ENCODE data around the gene WBP1. TPM values are rescaled to one million over a fixed set of nuclear protein-coding genes. Genes with fewer than 3 reads are reported as not detected.
"Not testable (repeated sequence)": the region's sequence is repeated elsewhere in the genome, so short reads cannot be mapped to it uniquely, and the experiment has no call there.

WBP1 gene
- polyA plus RNA-seq, 5 donors, result 95.7 to 134 (median 113) TPM

GRCh38 chr2:74424139-74424992 is 33.9 kb upstream of the WBP1 start:
- no peak for DNase-seq

GRCh38 chr2:74424995-74425406 is 33.2 kb upstream of the WBP1 start:
- DNase-seq, result no peak

GRCh38 chr2:74425523-74425922 is 32.7 kb upstream of the WBP1 start:
- DNase-seq, result no peak

GRCh38 chr2:74426181-74426758 is 32.0 kb upstream of the WBP1 start:
- no peak for DNase-seq

- no peak for DNase-seq
Measured at GRCh38 chr2:74427551-74427950, 30.7 kb upstream of the WBP1 start.

GRCh38 chr2:74428675-74429074 is 29.6 kb upstream of the WBP1 start:
- DNase-seq, result no peak

GRCh38 chr2:74429487-74430451 is 28.5 kb upstream of the WBP1 start:
- DNase-seq, result no peak

GRCh38 chr2:74430502-74430901 is 27.7 kb upstream of the WBP1 start:
- no peak for DNase-seq

- DNase-seq, result no peak
Measured at GRCh38 chr2:74436111-74436805, 22.0 kb upstream of the WBP1 start.

GRCh38 chr2:74436848-74437695 is 21.2 kb upstream of the WBP1 start:
- no peak for DNase-seq

- no peak for DNase-seq
Measured at GRCh38 chr2:74438248-74438647, 20.0 kb upstream of the WBP1 start.

- DNase-seq, result no peak
Measured at GRCh38 chr2:74439373-74439772, 18.9 kb upstream of the WBP1 start.

GRCh38 chr2:74439803-74440377 is 18.3 kb upstream of the WBP1 start:
- peak; percentile 77 to 78 for DNase-seq

- peak; percentile 94 for DNase-seq
Measured at GRCh38 chr2:74440378-74441169, 17.7 kb upstream of the WBP1 start.

GRCh38 chr2:74441170-74441689 is 17.0 kb upstream of the WBP1 start:
- DNase-seq, result peak in 1 of 2 donors; percentile 28

GRCh38 chr2:74441690-74442482 is 16.4 kb upstream of the WBP1 start, which contains the start of gene RTKN:
Gene RTKN (minus strand): TSS chr2:74441937. CDS start chr2:74441816, 121 bp downstream.
- peak; percentile 45 to 55 for DNase-seq

GRCh38 chr2:74442483-74443297 is 15.5 kb upstream of the WBP1 start:
- not testable (repeated sequence) for DNase-seq
